Hepatocyte (in vitro differentiated cells): ENCODE measurements around the gene FAF1. TPM values are rescaled to one million over a fixed set of nuclear protein-coding genes. Genes with fewer than 3 reads are reported as not detected.

Experiments
- DNase-seq: peaks from one replicate; pipeline ENCODE4 v3.0.0-alpha.2; 2016; ENCODE audit warnings: low spot score
- H2AFZ ChIP-seq: fragments of 200-600 bp; sonication (generic); 2 replicates; pipeline ENCODE4 v1.6.0; 2016; ENCODE audit warnings: antibody characterized with exemption, mild to moderate bottlenecking
- H3K27ac ChIP-seq: fragments of 200-600 bp; sonication (generic); 2 replicates; pipeline ENCODE4 v1.5.1; 2016; ENCODE audit warnings: mild to moderate bottlenecking
- H3K27me3 ChIP-seq: fragments of 200-600 bp; sonication (generic); 2 replicates; pipeline ENCODE4 v1.6.1; 2016
- H3K36me3 ChIP-seq: fragments of 200-600 bp; sonication (generic); replicated peaks from 2 replicates; pipeline ENCODE4 v1.5.1; 2016; ENCODE audit warnings: low read depth; ENCODE audit not compliant: insufficient read depth
- H3K4me1 ChIP-seq: fragments of 200-600 bp; sonication (generic); 2 replicates; pipeline ENCODE4 v1.5.1; 2016; ENCODE audit warnings: mild to moderate bottlenecking, moderate library complexity; ENCODE audit not compliant: insufficient read depth
- H3K4me2 ChIP-seq: fragments of 200-600 bp; sonication (generic); 2 replicates; pipeline ENCODE4 v1.6.0; 2016
- H3K4me3 ChIP-seq: fragments of 200-600 bp; sonication (generic); 2 replicates; pipeline ENCODE4 v1.5.1; 2016; ENCODE audit warnings: mild to moderate bottlenecking
- H3K79me2 ChIP-seq: fragments of 200-600 bp; sonication (generic); 2 replicates; pipeline ENCODE4 v1.6.0; 2017; ENCODE audit warnings: mild to moderate bottlenecking
- H3K9me2 ChIP-seq: fragments of 200-600 bp; sonication (generic); replicated peaks from 2 replicates; pipeline ENCODE4 v1.6.0; 2017; ENCODE audit warnings: mild to moderate bottlenecking; ENCODE audit not compliant: insufficient read depth
- H3K9me3 ChIP-seq: fragments of 200-600 bp; sonication (generic); 2 replicates; pipeline ENCODE4 v1.5.1; 2016; ENCODE audit warnings: low read depth, mild to moderate bottlenecking
- H4K20me1 ChIP-seq: fragments of 200-600 bp; sonication (generic); 2 replicates; pipeline ENCODE4 v1.6.0; 2016; ENCODE audit warnings: mild to moderate bottlenecking; ENCODE audit not compliant: insufficient read depth, poor library complexity, severe bottlenecking
- EZH2 ChIP-seq: fragments of 200-600 bp; sonication (generic); IDR thresholded peaks from 2 replicates; pipeline ENCODE4 v1.6.1; 2016; ENCODE audit warnings: antibody characterized with exemption, mild to moderate bottlenecking, borderline replicate concordance
- EZH2phosphoT487 ChIP-seq: fragments of 200-600 bp; sonication (generic); IDR thresholded peaks from one replicate; pipeline ENCODE4 v1.6.1; 2018; ENCODE audit warnings: antibody characterized with exemption, mild to moderate bottlenecking, low read depth, moderate library complexity; ENCODE audit not compliant: unreplicated experiment, severe bottlenecking
- WGBS: methylation state at CpG from one replicate; pipeline ENCODE4 v1.1.6; 2016; ENCODE audit warnings: low lambda C conversion rate; ENCODE audit errors: missing lambda C conversion rate; 5-methylcytosine and 5-hydroxymethylcytosine counted together
- polyA plus RNA-seq: library from polyadenylated mRNA; unstranded; fragments of >200 nt; fragmentation: Nextera tagmentation; extraction: Ambion mirVana; gene quantifications from 2 replicates; pipeline ENCODE4 v1.2.1, GENCODE V29; 2016
- total RNA-seq: library from RNA; depleted of rRNA; stranded (reverse); fragments of >200 nt; gene quantifications from 2 replicates; pipeline ENCODE4 v1.2.3, GENCODE V29; 2014
- TF ChIP-seq, protein P1 (sequence below): fragments of 200-600 bp; sonication (generic); IDR thresholded peaks from 2 replicates; pipeline ENCODE4 v1.5.1; 2016; ENCODE audit warnings: antibody characterized with exemption, mild to moderate bottlenecking; ENCODE audit not compliant: poor library complexity

Gene FAF1
- total and polyA plus RNA-seq, 2 experiments from 2014 or later: 25.7 to 35.5 TPM

DNA sequence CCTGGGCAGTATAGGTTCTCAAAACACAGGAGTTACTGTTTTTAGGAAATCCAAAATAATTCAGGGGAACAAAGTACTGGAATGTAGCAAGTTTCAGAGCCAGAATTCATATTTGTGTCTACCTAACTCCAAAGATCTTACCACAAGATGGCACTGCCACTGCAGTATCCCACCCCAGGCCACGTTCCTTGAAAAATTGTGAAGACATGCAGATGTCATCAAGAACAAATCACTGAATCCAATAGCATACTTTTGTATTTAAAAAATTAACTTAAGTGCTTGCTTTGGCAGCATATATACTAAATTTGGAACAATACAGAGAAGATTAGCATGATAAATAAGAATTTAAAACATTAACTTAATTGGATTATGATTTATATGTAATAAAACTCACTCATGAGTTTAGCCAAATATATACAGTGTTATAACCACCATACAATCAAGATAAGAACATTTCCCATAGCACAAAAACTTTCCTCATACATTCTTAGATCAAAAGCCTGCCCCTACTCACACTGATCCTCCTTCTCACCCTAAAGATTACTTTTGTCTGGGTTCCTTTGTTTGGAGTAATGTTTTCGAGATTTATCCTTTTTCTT, 209.9 kb downstream of the FAF1 start:
- H3K4me3 ChIP-seq: no peak overlapping the region
- DNase-seq: peak; percentile 13
- no peaks in the 10 kb centered on the region for H3K9me2 ChIP-seq
- no peaks in the 10 kb centered on the region for H3K9me3 ChIP-seq
- H3K27ac ChIP-seq: no peak overlapping the region
- H3K4me1 ChIP-seq: no peaks in the 10 kb centered on the region
- H4K20me1 ChIP-seq: no peaks in the 10 kb centered on the region
- H3K36me3 ChIP-seq: no peaks in the 10 kb centered on the region
- no peak for TF ChIP-seq EZH2
- TF ChIP-seq EZH2phosphoT487: no peak
- TF ChIP-seq, protein P1, sequence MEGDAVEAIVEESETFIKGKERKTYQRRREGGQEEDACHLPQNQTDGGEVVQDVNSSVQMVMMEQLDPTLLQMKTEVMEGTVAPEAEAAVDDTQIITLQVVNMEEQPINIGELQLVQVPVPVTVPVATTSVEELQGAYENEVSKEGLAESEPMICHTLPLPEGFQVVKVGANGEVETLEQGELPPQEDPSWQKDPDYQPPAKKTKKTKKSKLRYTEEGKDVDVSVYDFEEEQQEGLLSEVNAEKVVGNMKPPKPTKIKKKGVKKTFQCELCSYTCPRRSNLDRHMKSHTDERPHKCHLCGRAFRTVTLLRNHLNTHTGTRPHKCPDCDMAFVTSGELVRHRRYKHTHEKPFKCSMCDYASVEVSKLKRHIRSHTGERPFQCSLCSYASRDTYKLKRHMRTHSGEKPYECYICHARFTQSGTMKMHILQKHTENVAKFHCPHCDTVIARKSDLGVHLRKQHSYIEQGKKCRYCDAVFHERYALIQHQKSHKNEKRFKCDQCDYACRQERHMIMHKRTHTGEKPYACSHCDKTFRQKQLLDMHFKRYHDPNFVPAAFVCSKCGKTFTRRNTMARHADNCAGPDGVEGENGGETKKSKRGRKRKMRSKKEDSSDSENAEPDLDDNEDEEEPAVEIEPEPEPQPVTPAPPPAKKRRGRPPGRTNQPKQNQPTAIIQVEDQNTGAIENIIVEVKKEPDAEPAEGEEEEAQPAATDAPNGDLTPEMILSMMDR: peak; percentile 37
- no peaks in the 10 kb centered on the region for H3K79me2 ChIP-seq
- H3K27me3 ChIP-seq: no peaks in the 10 kb centered on the region
- 51% methylated on average over 2 of the region's 2 CpGs for WGBS
- H2AFZ ChIP-seq: no peak overlapping the region
- H3K4me2 ChIP-seq: no peak overlapping the region

DNA sequence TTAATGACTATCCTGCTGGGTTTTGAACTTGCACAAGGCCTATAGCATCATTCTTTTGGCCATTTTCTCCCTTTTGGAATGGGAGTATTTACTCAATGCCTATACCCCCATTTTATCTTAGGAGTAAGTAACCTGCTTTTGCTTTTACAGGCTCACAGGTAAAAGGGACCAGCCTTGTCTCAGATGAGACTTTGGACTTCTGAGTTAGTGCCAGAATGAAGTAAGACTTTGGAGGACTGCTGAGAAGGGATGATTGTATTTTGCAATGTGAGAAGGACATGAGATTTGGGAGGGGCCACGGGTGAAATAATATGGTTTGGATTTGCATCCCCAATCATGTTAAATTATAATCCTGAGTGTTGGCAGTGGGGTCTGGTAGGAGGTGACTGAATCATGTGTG, 212.7 kb downstream of the FAF1 start:
- DNase-seq: no peak
- Histone ChIP-seq H3K9me2 (no peaks in the 10 kb centered on the region), H3K27ac (no peak overlapping the region), H3K4me3 (no peak overlapping the region), H2AFZ (no peak overlapping the region), H3K36me3 (no peaks in the 10 kb centered on the region), H3K27me3 (no peaks in the 10 kb centered on the region), H4K20me1 (no peaks in the 10 kb centered on the region), H3K79me2 (no peaks in the 10 kb centered on the region), H3K4me1 (no peaks in the 10 kb centered on the region), H3K9me3 (no peaks in the 10 kb centered on the region), H3K4me2 (no peak overlapping the region)
- WGBS: 94% methylated on average over 1 of the region's 1 CpG
- TF ChIP-seq, protein P1: no peak
- TF ChIP-seq EZH2phosphoT487 (no peak), EZH2 (no peak)

DNA sequence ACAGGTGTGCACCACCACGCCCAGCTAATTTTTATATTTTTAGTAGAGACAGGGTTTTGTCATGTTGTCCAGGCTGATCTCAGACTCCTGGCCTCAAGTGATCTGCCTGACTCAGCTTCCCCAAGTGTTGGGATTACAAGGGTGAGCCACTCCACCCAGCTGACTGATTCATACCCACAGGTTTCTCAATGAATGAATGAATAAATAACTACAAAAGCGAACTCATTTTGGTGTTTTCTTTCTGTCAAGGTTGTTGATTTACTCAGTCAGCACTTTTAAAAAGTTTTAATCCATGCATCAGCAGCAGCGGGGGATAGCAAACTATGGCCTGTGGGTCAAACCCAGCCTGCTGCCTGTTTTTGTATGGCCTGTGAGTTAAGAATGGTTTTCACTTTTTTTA, 217.5 kb downstream of the FAF1 start:
- H3K4me2 ChIP-seq: no peak overlapping the region
- DNase-seq: no peak
- WGBS: 96% methylated on average over 3 of the region's 3 CpGs
- no peak overlapping the region for H2AFZ ChIP-seq
- no peaks in the 10 kb centered on the region for H3K9me3 ChIP-seq
- no peaks in the 10 kb centered on the region for H3K79me2 ChIP-seq
- no peaks in the 10 kb centered on the region for H3K4me1 ChIP-seq
- no peaks in the 10 kb centered on the region for H3K27me3 ChIP-seq
- no peak for TF ChIP-seq EZH2phosphoT487
- TF ChIP-seq, protein P1: no peak
- TF ChIP-seq EZH2: no peak
- H3K27ac ChIP-seq: no peak overlapping the region
- no peak overlapping the region for H3K4me3 ChIP-seq
- H3K9me2 ChIP-seq: no peaks in the 10 kb centered on the region
- no peaks in the 10 kb centered on the region for H4K20me1 ChIP-seq
- H3K36me3 ChIP-seq: no peaks in the 10 kb centered on the region

DNA sequence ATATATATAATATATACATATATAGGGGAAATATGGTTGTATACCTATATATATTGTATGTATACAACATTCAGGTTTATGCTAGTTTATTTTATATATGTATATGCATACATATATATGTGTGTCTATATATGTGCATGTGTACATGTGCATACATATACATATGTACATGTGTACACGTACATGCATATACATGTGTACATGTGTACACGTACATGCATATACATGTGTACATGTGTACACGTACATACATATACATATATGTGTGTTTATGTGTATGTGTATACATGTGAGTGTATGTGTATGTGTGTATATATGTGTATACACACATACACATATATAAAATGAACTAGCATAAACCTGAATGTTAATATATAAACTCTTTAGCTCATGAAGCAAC, 220.9 kb downstream of the FAF1 start:
- Histone ChIP-seq H3K9me3 (no peaks in the 10 kb centered on the region), H3K4me2 (no peak overlapping the region), H3K4me1 (no peaks in the 10 kb centered on the region), H3K9me2 (no peaks in the 10 kb centered on the region), H2AFZ (no peak overlapping the region), H4K20me1 (no peaks in the 10 kb centered on the region), H3K4me3 (no peak overlapping the region), H3K27me3 (no peaks in the 10 kb centered on the region), H3K36me3 (no peaks in the 10 kb centered on the region), H3K79me2 (no peaks in the 10 kb centered on the region), H3K27ac (no peak overlapping the region)
- DNase-seq: no peak
- TF ChIP-seq, protein P1: no peak
- no peak for TF ChIP-seq EZH2phosphoT487
- no peak for TF ChIP-seq EZH2
- 100% methylated on average over 3 of the region's 3 CpGs for WGBS
